Lung (tissue), 12 donors: Measurements from ENCODE around the gene RANBP3L. TPM values are rescaled to one million over a fixed set of nuclear protein-coding genes. Genes with fewer than 3 reads are reported as not detected.

Experiments used
- ATAC-seq: fragments of 200-7000 bp; cut with Tn5 transposase; one replicate; pipeline ENCODE4 v1.9.1; 2020; ENCODE audit warnings: moderate number of reproducible peaks; ENCODE audit not compliant: insufficient read depth, low FRiP score
- DNase-seq, 3 donors: peaks; one replicate each; pipeline ENCODE4 v3.0.0-alpha.2; 2013 to 2017
- H3K27ac ChIP-seq, 2 donors: one replicate each; pipeline ENCODE4 v1.5.1; 2013; ENCODE audit warnings: mild to moderate bottlenecking in 2 of 2, moderate library complexity in 2 of 2, control low read depth in 1 of 2, inconsistent platforms in 1 of 2, low read depth in 1 of 2, low read length in 1 of 2
- H3K27me3 ChIP-seq, 3 donors: one replicate each; pipeline ENCODE4 v1.5.1; 2013; ENCODE audit warnings: low read length in 2 of 3; ENCODE audit not compliant: control insufficient read depth in 3 of 3, insufficient read depth in 3 of 3
- H3K36me3 ChIP-seq, 4 donors: one replicate each; pipeline ENCODE4 v1.5.1; 2013; ENCODE audit warnings: low read length in 4 of 4, mild to moderate bottlenecking in 1 of 4, moderate library complexity in 1 of 4; ENCODE audit not compliant: control insufficient read depth in 4 of 4, insufficient read depth in 4 of 4
- H3K4me1 ChIP-seq, 5 donors: one replicate each; pipeline ENCODE4 v1.5.1; 2013; ENCODE audit warnings: low read length in 5 of 5, mild to moderate bottlenecking in 2 of 5, moderate library complexity in 1 of 5; ENCODE audit not compliant: control insufficient read depth in 5 of 5, insufficient read depth in 5 of 5
- H3K4me3 ChIP-seq: one replicate; pipeline ENCODE4 v1.5.1; 2013; ENCODE audit warnings: mild to moderate bottlenecking, control low read depth, moderate library complexity
- H3K9ac ChIP-seq, 2 donors: one replicate each; pipeline ENCODE4 v1.5.1; 2013; ENCODE audit warnings: low read length in 2 of 2, control low read depth in 1 of 2; ENCODE audit not compliant: insufficient read depth in 1 of 2
- H3K9me3 ChIP-seq, 4 donors: one replicate each; pipeline ENCODE4 v1.5.1; 2013; ENCODE audit warnings: low read length in 3 of 4, mild to moderate bottlenecking in 1 of 4, moderate library complexity in 1 of 4; ENCODE audit not compliant: control insufficient read depth in 4 of 4, insufficient read depth in 3 of 4
- WGBS, 2 donors: extraction: QIAGEN DNeasy Blood & Tissue Kit; methylation state at CpG; one replicate each; pipeline ENCODE4 v1.1.7; 2013; 5-methylcytosine and 5-hydroxymethylcytosine counted together
- polyA plus RNA-seq, 2 donors: library from polyadenylated mRNA; stranded (reverse); fragments of 200-250 nt; gene quantifications; one replicate each; pipeline ENCODE4 v1.2.1, GENCODE V29; 2013
- total RNA-seq, 2 donors: library from RNA; depleted of rRNA in 1 of 2; stranded (reverse); fragments of >200 nt in 1 of 2; gene quantifications; one replicate each; pipeline ENCODE4 v1.2.1, GENCODE V29; 2014 to 2021
- TF ChIP-seq, protein P1 (sequence below): IDR thresholded peaks from 2 replicates; pipeline ENCODE4 v1.5.1; 2012; ENCODE audit warnings: mild to moderate bottlenecking; ENCODE audit errors: control extremely low read depth, extremely low read depth
- donor health status: control.
- donor health status: control.
- donor health status: Bipolar disorder and iron deficiency.
- donor health status: healthy.
- donor health status: DM: yes; HTN: yes; CAD: no.

The RANBP3L gene
- total and polyA plus RNA-seq, 4 donors = 0.08 to 2.3 (median 0.66) TPM

GRCh38 chr5:36215910-36216309 lies 85.8 kb downstream of the RANBP3L start:
- 21 to 58% methylated on average over 2 of the region's 2 CpGs for WGBS, 2 donors
- DNase-seq = no peak
- peaks cover 6 to 26% (median 11%) of the 10 kb centered on the region in 4 donors for H3K36me3 ChIP-seq
- no peaks in the 10 kb centered on the region for H3K4me1 ChIP-seq
- peaks cover 0 to 2% (median 0%) of the 10 kb centered on the region in 4 donors for H3K9me3 ChIP-seq
- no peak for ATAC-seq
- no peak overlapping the region for H3K27ac ChIP-seq
- TF ChIP-seq, protein P1, sequence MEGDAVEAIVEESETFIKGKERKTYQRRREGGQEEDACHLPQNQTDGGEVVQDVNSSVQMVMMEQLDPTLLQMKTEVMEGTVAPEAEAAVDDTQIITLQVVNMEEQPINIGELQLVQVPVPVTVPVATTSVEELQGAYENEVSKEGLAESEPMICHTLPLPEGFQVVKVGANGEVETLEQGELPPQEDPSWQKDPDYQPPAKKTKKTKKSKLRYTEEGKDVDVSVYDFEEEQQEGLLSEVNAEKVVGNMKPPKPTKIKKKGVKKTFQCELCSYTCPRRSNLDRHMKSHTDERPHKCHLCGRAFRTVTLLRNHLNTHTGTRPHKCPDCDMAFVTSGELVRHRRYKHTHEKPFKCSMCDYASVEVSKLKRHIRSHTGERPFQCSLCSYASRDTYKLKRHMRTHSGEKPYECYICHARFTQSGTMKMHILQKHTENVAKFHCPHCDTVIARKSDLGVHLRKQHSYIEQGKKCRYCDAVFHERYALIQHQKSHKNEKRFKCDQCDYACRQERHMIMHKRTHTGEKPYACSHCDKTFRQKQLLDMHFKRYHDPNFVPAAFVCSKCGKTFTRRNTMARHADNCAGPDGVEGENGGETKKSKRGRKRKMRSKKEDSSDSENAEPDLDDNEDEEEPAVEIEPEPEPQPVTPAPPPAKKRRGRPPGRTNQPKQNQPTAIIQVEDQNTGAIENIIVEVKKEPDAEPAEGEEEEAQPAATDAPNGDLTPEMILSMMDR = no peak
- H3K4me3 ChIP-seq = no peak overlapping the region
- no peak overlapping the region for H3K9ac ChIP-seq
- H3K27me3 ChIP-seq = no peaks in the 10 kb centered on the region

GRCh38 chr5:36214436-36214835 lies 87.3 kb downstream of the RANBP3L start:
- Histone ChIP-seq H3K27ac (no peak overlapping the region), H3K4me3 (no peak overlapping the region), H3K27me3 (no peaks in the 10 kb centered on the region), H3K9me3 (no peaks in the 10 kb centered on the region), H3K36me3 (peaks cover 3 to 21% (median 9%) of the 10 kb centered on the region in 4 donors), H3K4me1 (no peaks in the 10 kb centered on the region), H3K9ac (no peak overlapping the region)
- TF ChIP-seq, protein P1 = no peak
- no peak for ATAC-seq
- 94 to 95% methylated on average over 3 of the region's 3 CpGs for WGBS, 2 donors
- DNase-seq = peak in 2 of 3 donors; percentile 21 to 29

GRCh38 chr5:36209664-36210063 lies 92.0 kb downstream of the RANBP3L start:
- ATAC-seq (no peak), DNase-seq (no peak)
- TF ChIP-seq, protein P1 = no peak
- Histone ChIP-seq H3K27me3 (no peaks in the 10 kb centered on the region), H3K4me3 (no peak overlapping the region), H3K36me3 (peaks cover 4 to 25% (median 10%) of the 10 kb centered on the region in 4 donors), H3K27ac (no peak overlapping the region), H3K9ac (no peak overlapping the region), H3K4me1 (no peaks in the 10 kb centered on the region), H3K9me3 (no peaks in the 10 kb centered on the region)
- WGBS, 2 donors = 96 to 97% methylated on average over 3 of the region's 3 CpGs

DNA sequence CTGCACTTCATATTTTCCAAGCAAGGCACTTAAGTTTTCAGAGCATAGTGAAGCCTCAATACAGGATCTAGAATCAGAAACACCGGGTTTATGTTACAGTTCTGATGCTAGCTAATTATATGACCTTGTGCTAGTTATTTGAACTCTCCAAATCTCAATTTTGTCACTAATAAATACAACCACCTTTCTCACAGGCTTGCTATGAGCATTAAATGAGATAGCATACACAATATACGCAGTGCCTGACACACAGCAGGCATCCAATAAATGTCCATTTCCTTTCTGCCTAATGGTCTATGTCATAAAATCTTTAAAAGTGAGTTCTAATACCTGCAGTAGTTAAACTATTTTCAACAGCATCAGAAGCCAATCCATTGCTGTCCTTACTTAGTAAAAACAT lies 92.9 kb downstream of the RANBP3L start:
- H3K9me3 ChIP-seq = no peaks in the 10 kb centered on the region
- DNase-seq = no peak
- peaks cover 0 to under 1% (median 0%) of the 10 kb centered on the region in 5 donors for H3K4me1 ChIP-seq
- H3K27ac ChIP-seq = no peak overlapping the region
- TF ChIP-seq, protein P1 = no peak
- no peaks in the 10 kb centered on the region for H3K27me3 ChIP-seq
- 99 to 100% methylated on average over 2 of the region's 2 CpGs for WGBS, 2 donors
- H3K4me3 ChIP-seq = no peak overlapping the region
- no peak overlapping the region for H3K9ac ChIP-seq
- no peak for ATAC-seq
- H3K36me3 ChIP-seq = peaks cover 4 to 25% (median 10%) of the 10 kb centered on the region in 4 donors
